Kidney tubule cell (primary cell): ENCODE measurements around the gene PUS1.
"Not testable (repeated sequence)": the region's sequence is repeated elsewhere in the genome, so short reads cannot be mapped to it uniquely, and the experiment has no call there.

Experiments used
- DNase-seq: peaks from one replicate; pipeline ENCODE4 v3.0.0-alpha.2; 2018; ENCODE audit warnings: low spot score

Gene PUS1

GRCh38 chr12:131934535-131934934 is 5.5 kb downstream of the PUS1 start:
- no peak for DNase-seq

GRCh38 chr12:131938082-131938481 is 9.0 kb downstream of the PUS1 start:
- DNase-seq = no peak

DNA sequence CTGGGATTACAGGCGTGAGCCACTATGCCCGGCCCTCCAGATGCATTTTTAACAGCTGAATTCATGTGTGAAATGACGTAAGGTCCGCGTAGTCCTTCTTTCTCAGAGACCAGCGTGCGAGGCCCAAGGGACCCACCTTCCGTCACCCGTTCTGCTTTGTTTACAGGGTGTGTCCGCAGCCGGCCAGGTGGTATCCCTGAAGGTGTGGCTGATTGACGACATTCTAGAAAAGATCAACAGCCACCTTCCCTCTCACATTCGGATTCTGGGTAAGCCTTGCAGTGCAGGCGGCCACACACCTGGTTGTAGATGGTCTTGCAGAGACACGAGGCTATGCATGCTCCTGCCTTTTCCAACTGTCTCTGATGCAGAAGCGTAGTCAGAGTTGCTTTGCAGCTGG is 9.9 kb downstream of the PUS1 start:
- DNase-seq = no peak

GRCh38 chr12:131940141-131940547 is 11.1 kb downstream of the PUS1 start:
- no peak for DNase-seq

GRCh38 chr12:131941116-131941986 is 12.3 kb downstream of the PUS1 start:
- DNase-seq = no peak

DNA sequence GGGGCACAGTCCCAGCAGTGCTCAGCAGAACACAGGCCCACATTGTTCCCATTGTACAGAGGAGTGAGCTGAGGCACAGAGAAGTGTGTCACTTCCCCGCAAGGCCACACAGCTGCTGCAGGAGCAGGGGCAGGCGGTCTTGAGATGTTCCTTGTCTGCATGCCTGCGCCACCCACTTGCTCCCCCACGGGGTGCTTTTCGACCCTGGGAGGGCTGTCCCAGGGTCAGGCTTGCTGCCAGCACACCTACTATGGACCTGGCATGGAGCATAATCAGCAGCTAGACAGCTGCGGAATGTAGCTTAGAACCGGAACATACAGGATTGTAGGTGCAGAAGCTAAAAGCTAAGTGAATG is 12.9 kb downstream of the PUS1 start:
- DNase-seq = no peak

DNA sequence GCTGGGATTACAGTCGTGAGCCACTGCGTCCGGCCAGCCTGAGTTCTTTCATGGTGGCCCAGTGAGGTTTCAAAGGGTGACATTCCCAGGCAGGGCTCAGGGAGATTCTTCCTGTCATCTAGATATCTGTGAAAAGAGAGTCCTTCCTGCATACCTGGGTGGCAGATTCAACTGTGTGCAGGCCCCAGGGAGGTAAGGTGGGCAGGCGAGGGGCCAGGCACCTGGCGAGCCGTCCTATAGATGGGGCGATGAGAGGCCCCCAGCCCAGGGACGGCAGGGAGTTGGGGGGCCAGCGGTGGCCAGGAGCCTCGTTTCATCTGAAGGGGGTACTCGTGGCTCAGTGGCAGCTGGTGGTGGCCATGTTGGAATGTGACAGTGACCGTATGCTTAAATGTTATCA is 13.6 kb downstream of the PUS1 start:
- no peak for DNase-seq

DNA sequence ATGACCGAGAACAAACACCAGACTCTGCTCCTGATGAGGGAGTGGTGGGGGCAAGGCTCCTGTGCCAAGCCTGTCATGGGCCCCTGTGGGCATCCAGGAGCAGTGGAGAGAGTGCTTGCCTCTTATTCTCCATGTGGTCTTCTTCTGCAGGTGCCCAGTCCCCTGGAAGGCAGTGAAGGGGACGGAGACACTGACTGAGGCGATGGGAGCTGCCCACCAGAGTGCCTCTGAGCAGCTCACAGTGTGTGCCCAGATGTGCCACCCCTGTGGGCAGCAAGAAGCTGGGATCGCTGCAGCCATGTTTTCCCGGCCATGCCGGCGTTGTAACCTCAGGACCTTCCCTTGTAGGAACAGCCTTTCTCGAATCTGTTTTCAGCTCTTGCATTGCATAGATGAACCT is 14.3 kb downstream of the PUS1 start:
- no peak for DNase-seq

- DNase-seq = no peak
Measured at GRCh38 chr12:131943876-131944275, 14.8 kb downstream of the PUS1 start.

DNA sequence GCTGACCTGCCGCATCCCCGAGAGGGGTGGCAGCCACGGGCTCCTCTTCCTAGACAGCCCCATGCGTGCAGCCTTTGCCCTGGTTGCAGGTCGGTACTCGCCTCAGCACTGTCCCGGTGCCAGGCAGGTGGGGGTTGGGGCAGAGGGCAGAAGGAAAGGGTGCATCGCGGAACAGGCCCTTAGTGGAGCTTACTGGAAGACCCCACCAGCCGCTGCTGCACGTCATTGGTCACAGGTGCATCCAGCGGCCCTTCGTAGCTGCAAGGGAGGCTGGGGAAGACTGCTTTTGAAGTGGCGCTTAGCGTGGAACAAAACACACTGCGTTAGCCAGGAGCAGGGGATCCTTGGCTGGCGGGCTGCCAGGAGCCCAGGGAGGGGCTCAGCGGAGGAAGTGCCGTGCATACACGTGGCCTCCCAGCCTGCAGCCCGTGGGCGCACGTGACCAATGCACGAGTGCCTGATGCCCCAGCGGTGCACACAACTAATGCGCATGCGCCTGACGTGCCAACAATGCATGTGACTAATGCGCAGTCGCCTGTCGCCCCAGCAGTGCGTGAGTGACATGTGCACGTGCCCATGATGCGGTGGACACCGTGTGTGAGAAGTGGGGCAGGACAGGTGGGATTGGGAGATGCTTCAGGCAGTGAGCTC is 15.7 kb downstream of the PUS1 start:
- DNase-seq = no peak

DNA sequence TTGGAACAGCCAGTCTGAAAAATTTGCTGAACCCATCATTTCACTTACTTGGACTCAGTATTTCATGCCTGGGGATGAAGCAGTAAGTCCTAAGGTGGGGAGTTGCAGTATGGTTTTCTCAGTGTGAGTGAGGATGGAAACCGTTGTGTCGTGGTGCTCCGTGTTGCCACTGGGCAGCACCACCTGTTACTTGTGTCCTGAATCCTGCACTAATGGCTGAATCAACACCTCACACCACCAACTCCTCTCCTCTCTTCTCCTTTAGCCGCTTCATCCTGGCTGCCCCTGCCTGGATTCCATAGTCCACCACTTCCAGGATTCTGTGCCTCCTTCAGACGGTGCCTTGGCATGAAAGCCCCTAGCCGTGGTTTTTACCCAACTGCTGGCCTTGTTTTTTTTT is 17.7 kb downstream of the PUS1 start:
- DNase-seq = no peak

DNA sequence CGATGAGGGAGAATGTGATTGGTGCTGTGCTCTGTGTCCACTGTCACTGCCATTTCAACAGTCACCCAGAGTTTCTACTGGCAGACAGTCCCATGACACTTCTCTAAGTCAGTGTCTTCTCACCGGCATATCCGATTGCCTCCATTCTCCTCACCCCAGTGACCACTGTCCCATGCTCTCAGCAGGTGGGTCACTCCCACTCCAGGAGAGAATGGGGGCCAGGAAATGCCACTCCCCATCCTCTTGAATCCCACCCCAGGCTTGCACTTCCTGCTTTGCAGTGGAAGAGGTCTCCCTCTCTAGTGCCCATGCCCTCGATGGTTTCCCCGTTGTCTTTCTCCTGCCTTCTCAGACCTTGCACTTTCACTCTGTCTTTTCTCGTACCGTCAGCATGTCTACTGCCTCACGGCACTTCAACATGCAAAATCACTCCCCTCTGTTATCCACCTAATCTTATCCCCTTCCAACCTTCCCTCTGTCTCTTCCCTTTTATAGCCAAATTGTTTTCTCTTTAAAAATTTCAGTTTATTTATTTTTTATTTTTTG is 18.5 kb downstream of the PUS1 start:
- DNase-seq = no peak

DNA sequence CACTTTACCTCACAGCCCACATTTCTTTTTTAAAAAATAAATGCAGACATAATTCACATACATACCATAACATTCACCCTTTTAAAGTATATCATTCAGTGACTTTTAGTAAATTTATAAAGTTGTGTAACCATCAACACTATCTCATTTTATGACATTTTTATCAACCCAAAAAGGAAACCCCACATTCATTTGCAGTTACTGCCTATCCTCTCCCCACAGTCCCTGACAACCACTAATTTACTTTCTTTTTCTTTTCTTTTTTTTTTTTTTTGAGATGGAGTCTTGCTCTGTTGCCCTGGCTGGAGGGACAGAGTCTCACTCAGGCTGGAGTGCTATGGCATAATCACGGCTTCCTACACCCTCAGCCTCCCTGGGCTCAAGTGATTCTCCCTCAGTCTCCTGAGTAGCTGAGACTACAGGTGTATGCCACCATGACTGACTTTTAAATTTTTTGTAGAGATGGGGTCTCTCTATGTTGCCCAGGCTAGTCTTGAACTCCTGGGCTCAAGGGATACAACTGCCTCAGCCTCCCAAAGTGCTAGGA is 19.2 kb downstream of the PUS1 start:
- no peak for DNase-seq

GRCh38 chr12:131948713-131949430 is 19.8 kb downstream of the PUS1 start:
- DNase-seq = not testable (repeated sequence)

DNA sequence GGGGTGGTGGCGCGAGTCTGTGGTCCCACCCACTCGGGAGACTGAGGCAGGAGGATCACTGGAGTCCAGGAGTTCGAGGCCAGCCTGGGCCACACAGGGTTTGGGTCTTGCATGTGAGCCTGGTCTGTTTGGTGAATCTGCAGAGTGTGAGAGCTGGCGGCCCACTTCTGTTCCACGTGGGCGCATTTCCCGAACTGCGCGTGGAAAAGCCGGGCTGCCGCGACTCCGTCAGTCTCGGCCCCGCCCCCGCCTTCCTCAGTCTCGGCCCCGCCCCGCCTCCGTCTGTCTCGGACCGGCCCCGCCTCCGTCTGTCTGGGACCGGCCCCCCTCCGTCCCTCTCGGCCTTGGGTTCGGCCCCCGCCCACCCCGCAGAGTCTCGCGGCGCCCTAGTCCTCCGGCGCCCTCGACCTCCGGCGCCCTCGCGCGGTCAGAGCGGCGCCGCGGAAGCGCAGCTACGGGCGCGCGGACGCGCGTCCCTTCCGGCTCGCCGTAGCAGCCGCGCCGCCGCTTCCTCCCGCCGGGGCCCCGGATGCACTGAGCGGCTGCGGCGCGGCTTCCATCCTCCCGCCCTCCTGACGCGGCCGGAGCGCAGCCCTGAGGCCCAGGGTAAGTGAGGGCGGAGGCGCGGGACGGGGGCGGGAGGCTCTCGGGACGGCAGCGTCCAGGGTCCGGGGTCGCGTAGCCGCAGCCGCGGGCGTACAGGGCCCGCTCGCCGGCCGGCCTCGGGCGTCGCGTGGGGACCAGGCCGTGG is 20.5 kb downstream of the PUS1 start, which contains the start of gene EP400:
Gene EP400 (plus strand): TSS at position 512 of the 751 bp plus-strand sequence. CDS start 10,678 bp downstream, outside the sequence.
- DNase-seq = peak; percentile 93

DNA sequence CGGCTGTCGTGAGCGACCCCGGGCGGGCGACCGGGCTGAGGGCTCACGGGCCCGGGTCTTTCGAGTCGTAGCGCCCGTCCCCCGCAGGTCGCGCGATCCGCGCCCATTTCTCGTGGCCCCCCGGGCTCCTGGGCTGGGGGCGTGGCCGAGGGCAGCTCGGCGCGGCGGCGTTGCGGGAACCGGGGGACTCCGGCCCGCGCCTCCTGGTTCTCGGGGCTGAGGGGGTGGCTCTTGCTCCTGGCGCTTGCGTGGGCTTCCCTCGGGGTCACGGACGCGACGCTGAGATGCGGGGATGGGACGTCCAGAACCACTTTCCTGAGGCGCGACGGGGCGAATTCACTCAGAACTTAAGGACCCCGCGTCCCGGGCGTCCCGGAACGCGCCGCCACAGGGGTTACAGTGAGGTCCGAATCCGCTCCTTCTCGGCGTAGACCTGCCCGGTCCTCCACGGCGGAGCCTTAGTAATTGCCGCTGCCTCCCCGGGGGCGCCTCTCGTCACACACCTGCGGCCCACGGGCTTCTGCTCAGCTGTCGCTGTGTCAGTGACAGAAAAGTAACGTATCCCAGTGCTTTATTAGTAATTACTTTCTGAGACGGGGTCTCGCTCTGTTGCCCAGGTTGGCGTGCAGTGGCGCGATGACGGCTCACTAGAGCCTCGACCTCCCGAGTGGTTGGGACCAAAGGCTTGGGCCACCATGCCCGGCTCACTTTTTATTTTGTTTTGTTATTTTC is 21.3 kb downstream of the PUS1 start:
- peak; percentile 29 for DNase-seq

DNA sequence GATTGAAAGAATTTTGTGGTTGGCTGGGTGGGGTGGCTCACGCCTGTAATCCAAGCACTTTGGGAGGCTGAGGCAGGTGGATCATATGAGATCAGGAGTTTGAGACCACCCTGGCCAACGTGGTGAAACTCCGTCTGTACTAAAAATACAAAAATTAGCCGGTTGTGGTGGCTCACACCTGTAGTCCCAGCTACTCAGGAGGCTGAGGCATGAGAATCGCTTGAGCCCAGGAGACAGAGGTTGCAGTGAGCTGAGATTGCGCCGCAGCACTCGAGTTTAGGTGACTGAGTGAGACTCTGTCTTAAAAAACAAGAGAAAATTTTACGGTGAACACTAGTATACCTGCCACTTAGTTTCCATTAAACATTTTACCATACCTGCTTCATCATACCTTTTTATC is 24.7 kb downstream of the PUS1 start:
- DNase-seq = not testable (repeated sequence)

DNA sequence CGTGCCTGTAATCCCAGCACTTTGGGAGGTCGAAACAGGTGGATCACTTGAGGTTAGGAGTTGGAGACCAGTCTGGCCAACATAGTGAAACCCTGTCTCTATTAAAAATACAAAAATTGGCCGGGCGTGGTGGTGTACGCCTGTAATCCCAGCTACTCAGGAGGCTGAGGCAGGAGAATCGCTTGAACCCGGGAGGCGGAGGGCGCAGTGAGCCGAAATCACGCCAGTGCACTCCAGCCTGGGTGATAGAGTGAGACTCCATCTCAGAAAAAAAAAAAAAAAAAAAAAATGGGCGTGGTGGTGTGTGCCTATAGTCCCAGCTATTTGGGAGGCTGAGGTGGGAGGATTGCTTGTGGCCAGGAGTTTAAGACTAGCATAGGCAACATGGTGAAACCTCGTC is 25.4 kb downstream of the PUS1 start:
- DNase-seq = not testable (repeated sequence)

- no peak for DNase-seq
Measured at GRCh38 chr12:131959116-131959515, 30.0 kb downstream of the PUS1 start.

- DNase-seq = no peak
Measured at GRCh38 chr12:131959641-131960589, 30.8 kb downstream of the PUS1 start.
